Measurements from ENCODE around the gene KCTD21. TPM values are rescaled to one million over a fixed set of nuclear protein-coding genes. Genes with fewer than 3 reads are reported as not detected.
"Not testable (repeated sequence)": the region's sequence is repeated elsewhere in the genome, so short reads cannot be mapped to it uniquely, and the experiment has no call there.

Gene KCTD21
- total and polyA plus RNA-seq, 2 experiments from 2014 or later = 4.7 to 8.2 TPM

GRCh38 chr11:78179459-78180071 is 8.9 kb downstream of the KCTD21 start:
- Histone ChIP-seq H2AFZ (no peak overlapping the region), H3K27ac (no peak overlapping the region), H4K20me1 (ENCODE audit: insufficient read depth, poor library complexity, severe bottlenecking) (no peaks in the 10 kb centered on the region), H3K9me2 (replicated peaks; ENCODE audit: insufficient read depth) (no peaks in the 10 kb centered on the region), H3K27me3 (no peaks in the 10 kb centered on the region), H3K4me2 (no peak overlapping the region), H3K9me3 (ENCODE audit: low read depth) (no peaks in the 10 kb centered on the region), H3K4me1 (ENCODE audit: insufficient read depth) (no peaks in the 10 kb centered on the region), H3K36me3 (replicated peaks; ENCODE audit: insufficient read depth, low read depth) (no peaks in the 10 kb centered on the region), H3K4me3 (no peak overlapping the region), H3K79me2 (peaks cover 12% of the 10 kb centered on the region)
- 80% methylated on average over 7 of the region's 7 CpGs for WGBS (ENCODE audit: low lambda C conversion rate, missing lambda C conversion rate)
- DNase-seq (ENCODE audit: low spot score) = peak; percentile 80
- no peak for TF ChIP-seq EZH2 (IDR thresholded peaks at IDR 0.05; ENCODE audit: borderline replicate concordance)
- TF ChIP-seq CTCF (IDR thresholded peaks at IDR 0.05; ENCODE audit: poor library complexity) = no peak
- no peak for TF ChIP-seq EZH2phosphoT487 (IDR thresholded peaks at IDR 0.05; ENCODE audit: low read depth, severe bottlenecking, unreplicated experiment)

GRCh38 chr11:78177216-78177615 is 11.2 kb downstream of the KCTD21 start:
- no peaks in the 10 kb centered on the region for H3K4me1 ChIP-seq (ENCODE audit: insufficient read depth)
- no peak overlapping the region for H2AFZ ChIP-seq
- no peaks in the 10 kb centered on the region for H3K9me3 ChIP-seq (ENCODE audit: low read depth)
- no peaks in the 10 kb centered on the region for H3K36me3 ChIP-seq (replicated peaks; ENCODE audit: insufficient read depth, low read depth)
- no peak overlapping the region for H3K4me2 ChIP-seq
- no peaks in the 10 kb centered on the region for H4K20me1 ChIP-seq (ENCODE audit: insufficient read depth, poor library complexity, severe bottlenecking)
- no peak overlapping the region for H3K27ac ChIP-seq
- no peak for TF ChIP-seq EZH2phosphoT487 (IDR thresholded peaks at IDR 0.05; ENCODE audit: low read depth, severe bottlenecking, unreplicated experiment)
- no peak for TF ChIP-seq EZH2 (IDR thresholded peaks at IDR 0.05; ENCODE audit: borderline replicate concordance)
- TF ChIP-seq CTCF (IDR thresholded peaks at IDR 0.05; ENCODE audit: poor library complexity) = no peak
- no peaks in the 10 kb centered on the region for H3K79me2 ChIP-seq
- no peak for DNase-seq (ENCODE audit: low spot score)
- WGBS (ENCODE audit: low lambda C conversion rate, missing lambda C conversion rate) = 88% methylated on average over 7 of the region's 7 CpGs
- H3K27me3 ChIP-seq = no peaks in the 10 kb centered on the region
- H3K4me3 ChIP-seq = no peak overlapping the region
- H3K9me2 ChIP-seq (replicated peaks; ENCODE audit: insufficient read depth) = no peaks in the 10 kb centered on the region

- Histone ChIP-seq H3K27me3 (no peaks in the 10 kb centered on the region), H3K9me3 (ENCODE audit: low read depth) (no peaks in the 10 kb centered on the region), H3K9me2 (replicated peaks; ENCODE audit: insufficient read depth) (no peaks in the 10 kb centered on the region), H2AFZ (no peak overlapping the region), H3K36me3 (replicated peaks; ENCODE audit: insufficient read depth, low read depth) (no peaks in the 10 kb centered on the region), H3K4me2 (no peak overlapping the region), H4K20me1 (ENCODE audit: insufficient read depth, poor library complexity, severe bottlenecking) (no peaks in the 10 kb centered on the region), H3K27ac (no peak overlapping the region), H3K79me2 (no peaks in the 10 kb centered on the region), H3K4me1 (ENCODE audit: insufficient read depth) (no peaks in the 10 kb centered on the region), H3K4me3 (no peak overlapping the region)
- no peak for DNase-seq (ENCODE audit: low spot score)
- no peak for TF ChIP-seq CTCF (IDR thresholded peaks at IDR 0.05; ENCODE audit: poor library complexity)
- no peak for TF ChIP-seq EZH2phosphoT487 (IDR thresholded peaks at IDR 0.05; ENCODE audit: low read depth, severe bottlenecking, unreplicated experiment)
- TF ChIP-seq EZH2 (IDR thresholded peaks at IDR 0.05; ENCODE audit: borderline replicate concordance) = no peak
- over 99% methylated on average over 10 of the region's 10 CpGs for WGBS (ENCODE audit: low lambda C conversion rate, missing lambda C conversion rate)
These were observed 11.8 kb downstream of the KCTD21 start for GRCh38 chr11:78176605-78177141.

GRCh38 chr11:78175862-78176261 is 12.6 kb downstream of the KCTD21 start:
- H3K9me2 ChIP-seq (replicated peaks; ENCODE audit: insufficient read depth) = not testable (repeated sequence)

More at GRCh38 chr11:78175862-78176261, 12.6 kb downstream of the KCTD21 start:
- not testable (repeated sequence) for DNase-seq (ENCODE audit: low spot score); H3K4me3 ChIP-seq; H3K4me2 ChIP-seq; H3K79me2 ChIP-seq; H3K27ac ChIP-seq; H2AFZ ChIP-seq; H3K9me3 ChIP-seq (ENCODE audit: low read depth); H3K4me1 ChIP-seq (ENCODE audit: insufficient read depth); H3K27me3 ChIP-seq; H4K20me1 ChIP-seq (ENCODE audit: insufficient read depth, poor library complexity, severe bottlenecking); H3K36me3 ChIP-seq (replicated peaks; ENCODE audit: insufficient read depth, low read depth)
- 100% methylated on average over 3 of the region's 3 CpGs for WGBS (ENCODE audit: low lambda C conversion rate, missing lambda C conversion rate)

Data from hepatocyte (in vitro differentiated cells).